A549 (cell line): ENCODE results near the gene MTFMT. TPM values are rescaled to one million over a fixed set of nuclear protein-coding genes. Genes with fewer than 3 reads are reported as not detected.

Source experiments
- ATAC-seq, 2 experiments: fragments of 200-7000 bp in 1 of 2; fragments of >200 bp in 1 of 2; cut with Nextera tagmentation in 1 of 2; cut with Tn5 transposase in 1 of 2; 3 replicates each; pipeline versions ENCODE4 v1.8.0 to v1.9.1; 2018 to 2020; ENCODE audit warnings: mild to moderate bottlenecking in 1 of 2, moderate library complexity in 1 of 2
- CTCF ChIA-PET: fragments of 300-600 bp; sonication (Branson Sonifier 250); formaldehyde crosslinking; extraction: SDS; loops from one replicate; lab custom pipeline; 2021; ENCODE audit warnings: antibody characterized with exemption, inconsistent platforms; lab: Yijun Ruan, JAX
- POLR2A ChIA-PET: fragments of 350-600 bp; formaldehyde crosslinking; extraction: SDS; loops from one replicate; lab custom pipeline; 2021; ENCODE audit warnings: antibody characterized with exemption, inconsistent platforms; lab: Yijun Ruan, JAX
- DNase-seq, 2 experiments: peaks; one replicate each; pipeline versions ENCODE4 v3.0.0 to v3.0.0-alpha.2; 2011 to 2016; ENCODE audit warnings: low read depth in 1 of 2, low spot score in 1 of 2
- FAIRE-seq: peaks from 2 replicates; lab custom pipeline; 2011; peaks lifted over from hg19 to GRCh38; lab: Jason Lieb, UNC
- H3K27ac ChIP-seq, 2 experiments: fragments of >200 bp; sonication (Bioruptor Twin); formaldehyde crosslinking; 3 replicates each; pipeline ENCODE4 v1.5.1; 2016 to 2017
- H3K4me1 ChIP-seq: fragments of >200 bp; sonication (Bioruptor Twin); formaldehyde crosslinking; 3 replicates; pipeline ENCODE4 v1.6.1; 2016
- H3K4me2 ChIP-seq: fragments of >200 bp; sonication (Bioruptor Twin); formaldehyde crosslinking; 3 replicates; pipeline ENCODE4 v1.6.1; 2016
- H3K4me3 ChIP-seq: fragments of >200 bp; sonication (Bioruptor Twin); formaldehyde crosslinking; 3 replicates; pipeline ENCODE4 v1.5.1; 2016
- H3K9me3 ChIP-seq: fragments of >200 bp; sonication (Bioruptor Twin); formaldehyde crosslinking; 3 replicates; pipeline ENCODE4 v1.6.1; 2016
- BHLHE40 ChIP-seq: IDR thresholded peaks from 2 replicates; pipeline ENCODE4 v1.6.1; 2012; ENCODE audit warnings: low read depth, low read length, inconsistent platforms
- CBX2 ChIP-seq: fragments of 200-600 bp; sonication (generic); IDR thresholded peaks from 2 replicates; pipeline ENCODE4 v1.6.1; 2016; ENCODE audit warnings: low read depth, mild to moderate bottlenecking, borderline replicate concordance
- ELK1 ChIP-seq: fragments of 150-350 bp; IDR thresholded peaks from 2 replicates; pipeline ENCODE4 v1.6.1; 2014; ENCODE audit warnings: low read depth, mild to moderate bottlenecking, low read length
- FOSL2 ChIP-seq, 2 experiments: fragments of 450-650 bp in 1 of 2; fragments of >200 bp in 1 of 2; sonication (Bioruptor Twin) in 1 of 2; formaldehyde crosslinking; IDR thresholded peaks; 2 replicates each; pipeline versions ENCODE4 v1.5.0 to v1.6.1; 2016 to 2020; ENCODE audit warnings: mild to moderate bottlenecking in 1 of 2, moderate library complexity in 1 of 2
- JUN ChIP-seq, 2 experiments: fragments of >200 bp; sonication (Bioruptor Twin); formaldehyde crosslinking; IDR thresholded peaks; 2 replicates in 1 of 2; 3 replicates in 1 of 2; pipeline ENCODE4 v1.6.1; 2016 to 2017
- KDM1A ChIP-seq: fragments of 200-600 bp; sonication (generic); IDR thresholded peaks from 2 replicates; pipeline ENCODE4 v1.6.1; 2016; ENCODE audit warnings: low read depth, mild to moderate bottlenecking
- KDM5A ChIP-seq: fragments of 200-600 bp; sonication (generic); IDR thresholded peaks from 2 replicates; pipeline ENCODE4 v1.6.1; 2016; ENCODE audit warnings: antibody characterized with exemption, mild to moderate bottlenecking
- MAFK ChIP-seq: fragments of 450-650 bp; IDR thresholded peaks from 2 replicates; pipeline ENCODE4 v1.6.1; 2014; ENCODE audit not compliant: partially characterized antibody
- MAZ ChIP-seq: fragments of 150-350 bp; IDR thresholded peaks from 2 replicates; pipeline ENCODE4 v1.6.1; 2014; ENCODE audit warnings: antibody characterized with exemption, low read depth, low read length, borderline replicate concordance
- MYC ChIP-seq: IDR thresholded peaks from 2 replicates; pipeline ENCODE4 v1.6.1; 2012; ENCODE audit warnings: mild to moderate bottlenecking, inconsistent platforms, low read length, improper control_type of control experiment, borderline replicate concordance
- NPAS2 ChIP-seq: fragments of 250-450 bp; sonication (Bioruptor Pico); IDR thresholded peaks from 2 replicates; pipeline ENCODE4 v1.8.0; 2022; ENCODE audit warnings: mild to moderate bottlenecking, moderate library complexity, borderline replicate concordance
- PHF8 ChIP-seq: fragments of 200-600 bp; sonication (generic); IDR thresholded peaks from 2 replicates; pipeline ENCODE4 v1.6.1; 2016; ENCODE audit warnings: low read depth, mild to moderate bottlenecking, antibody characterized with exemption, moderate library complexity, borderline replicate concordance
- POLR2A ChIP-seq: IDR thresholded peaks from 2 replicates; pipeline ENCODE4 v1.6.1; 2012; ENCODE audit warnings: mild to moderate bottlenecking, low read length
- RCOR1 ChIP-seq: fragments of 150-350 bp; IDR thresholded peaks from 2 replicates; pipeline ENCODE4 v1.6.1; 2014; ENCODE audit warnings: antibody characterized with exemption, low read length, low read depth
- TFCP2L1 ChIP-seq: fragments of 250-450 bp; sonication (Bioruptor Pico); IDR thresholded peaks from 2 replicates; pipeline ENCODE4 v1.5.0; 2021; ENCODE audit warnings: mild to moderate bottlenecking
- TP53 ChIP-seq: fragments of 250-450 bp; sonication (Bioruptor Pico); IDR thresholded peaks from 2 replicates; pipeline ENCODE4 v1.5.0; 2021; ENCODE audit warnings: mild to moderate bottlenecking, moderate library complexity
- ZNF302 ChIP-seq: fragments of 250-450 bp; sonication (Bioruptor Pico); IDR thresholded peaks from 2 replicates; pipeline ENCODE4 v1.9.0; 2021; ENCODE audit warnings: inconsistent platforms, mild to moderate bottlenecking, moderate library complexity
- WGBS: methylation state at CpG from one replicate; pipeline ENCODE4 v1.1.6; 2017; ENCODE audit errors: missing lambda C conversion rate; 5-methylcytosine and 5-hydroxymethylcytosine counted together
- polyA minus RNA-seq: library from RNA; depleted of rRNA, polyadenylated mRNA; stranded (reverse); fragments of >200 nt; gene quantifications from 2 replicates; pipeline ENCODE4 v1.2.3, GENCODE V29; 2011; rRNA and poly(A)+ RNA removed
- polyA plus RNA-seq, 4 experiments: library from polyadenylated mRNA; depleted of rRNA in 3 of 4; stranded (reverse); fragments of >200 nt; fragmentation: RNase III in 1 of 4; extraction: RNeasy Plus Mini Kit Qiagen cat#74134 plus additional on column Dnase treatment in 1 of 4; gene quantifications; 2 replicates in 3 of 4; 3 replicates in 1 of 4; pipeline ENCODE4 v1.2.3, GENCODE V29; 2011 to 2017
- TF ChIP-seq, protein P1 (sequence below): fragments of 250-450 bp; sonication (Bioruptor Pico); IDR thresholded peaks from 2 replicates; pipeline ENCODE4 v1.5.0; 2021; ENCODE audit warnings: mild to moderate bottlenecking, moderate library complexity, borderline replicate concordance
- TF ChIP-seq, protein P2 (sequence below): fragments of 250-450 bp; sonication (Bioruptor Pico); IDR thresholded peaks from 2 replicates; pipeline ENCODE4 v1.5.0; 2020; ENCODE audit warnings: low read depth, mild to moderate bottlenecking, moderate library complexity
- TF ChIP-seq, protein P3 (sequence below): IDR thresholded peaks from 2 replicates; pipeline ENCODE4 v1.6.1; 2012; ENCODE audit warnings: low read depth, borderline replicate concordance
- TF ChIP-seq, protein P4 (sequence below): IDR thresholded peaks from 2 replicates; pipeline ENCODE4 v1.6.1; 2012
- TF ChIP-seq, protein P5 (sequence below): fragments of >200 bp; sonication (Bioruptor Twin); formaldehyde crosslinking; IDR thresholded peaks from 3 replicates; pipeline ENCODE4 v1.5.1; 2016
- TF ChIP-seq, protein P6 (sequence below): fragments of >200 bp; sonication (Bioruptor Twin); formaldehyde crosslinking; IDR thresholded peaks from 3 replicates; pipeline ENCODE4 v1.6.1; 2016

The MTFMT gene
- polyA plus RNA-seq (2011; rRNA removed): 23.4 and 25.2 TPM in 2 replicates
- polyA plus RNA-seq (2012; cell fraction: cytosol; rRNA removed): 13.2 and 14.6 TPM in 2 replicates
- polyA plus RNA-seq (2012; cell fraction: nucleus; rRNA removed): 6.8 and 8.6 TPM in 2 replicates
- polyA plus RNA-seq (2017; fragmentation: RNase III; extraction: RNeasy Plus Mini Kit Qiagen cat#74134 plus additional on column Dnase treatment): 19.2 to 21.4 TPM (median 20.8 TPM) in 3 replicates
- polyA minus RNA-seq: 8.7 and 10.4 TPM in 2 replicates

- DNase-seq (peak; percentile 88 to 97), FAIRE-seq (no peak), ATAC-seq (peak; percentile 65 to 83)
- peaks cover 32% of the 10 kb centered on the region for H3K4me1 ChIP-seq
- H3K4me2 ChIP-seq: peak within 1 kb of the TSS; percentile 98
- CTCF ChIA-PET: interaction anchor here (0.8 to 8.0 kb wide), 2 partner anchors 50 to 298 kb away, joined by 3 to 254 read pairs; partner anchors contain the start of gene KBTBD13
- no peaks in the 10 kb centered on the region for H3K9me3 ChIP-seq
- TF ChIP-seq POLR2A (peak; percentile 99), JUN (IDR thresholded peaks at IDR 0.05) (peak; percentile 66 to 92; a peak in 3 of 5 replicates), NPAS2 (no peak), MAFK (no peak), KDM5A (0 out of 2 replicates have a peak, but pooled peaks have one; percentile 29), TP53 (CRISPR knock-in tag) (no peak), KDM1A (0 out of 2 replicates have a peak, but pooled peaks have one; percentile 58), MYC (peak; percentile 60), RCOR1 (no peak), BHLHE40 (no peak), PHF8 (peak; percentile 91), TFCP2L1 (CRISPR knock-in tag) (no peak), ZNF302 (CRISPR knock-in tag) (no peak), FOSL2 (IDR thresholded peaks at IDR 0.05) (no peak), FOSL2 (CRISPR knock-in tag; IDR thresholded peaks at IDR 0.05) (no peak), MAZ (no peak), ELK1 (no peak), CBX2 (no peak)
- TF ChIP-seq, protein P1, sequence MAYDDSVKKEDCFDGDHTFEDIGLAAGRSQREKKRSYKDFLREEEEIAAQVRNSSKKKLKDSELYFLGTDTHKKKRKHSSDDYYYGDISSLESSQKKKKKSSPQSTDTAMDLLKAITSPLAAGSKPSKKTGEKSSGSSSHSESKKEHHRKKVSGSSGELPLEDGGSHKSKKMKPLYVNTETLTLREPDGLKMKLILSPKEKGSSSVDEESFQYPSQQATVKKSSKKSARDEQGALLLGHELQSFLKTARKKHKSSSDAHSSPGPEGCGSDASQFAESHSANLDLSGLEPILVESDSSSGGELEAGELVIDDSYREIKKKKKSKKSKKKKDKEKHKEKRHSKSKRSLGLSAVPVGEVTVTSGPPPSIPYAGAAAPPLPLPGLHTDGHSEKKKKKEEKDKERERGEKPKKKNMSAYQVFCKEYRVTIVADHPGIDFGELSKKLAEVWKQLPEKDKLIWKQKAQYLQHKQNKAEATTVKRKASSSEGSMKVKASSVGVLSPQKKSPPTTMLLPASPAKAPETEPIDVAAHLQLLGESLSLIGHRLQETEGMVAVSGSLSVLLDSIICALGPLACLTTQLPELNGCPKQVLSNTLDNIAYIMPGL (CRISPR knock-in tag): peak; percentile 88; the same call in 1 of the 2 replicates
- TF ChIP-seq, protein P2, sequence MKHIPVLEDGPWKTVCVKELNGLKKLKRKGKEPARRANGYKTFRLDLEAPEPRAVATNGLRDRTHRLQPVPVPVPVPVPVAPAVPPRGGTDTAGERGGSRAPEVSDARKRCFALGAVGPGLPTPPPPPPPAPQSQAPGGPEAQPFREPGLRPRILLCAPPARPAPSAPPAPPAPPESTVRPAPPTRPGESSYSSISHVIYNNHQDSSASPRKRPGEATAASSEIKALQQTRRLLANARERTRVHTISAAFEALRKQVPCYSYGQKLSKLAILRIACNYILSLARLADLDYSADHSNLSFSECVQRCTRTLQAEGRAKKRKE (CRISPR knock-in tag): no peak
- TF ChIP-seq, protein P3, sequence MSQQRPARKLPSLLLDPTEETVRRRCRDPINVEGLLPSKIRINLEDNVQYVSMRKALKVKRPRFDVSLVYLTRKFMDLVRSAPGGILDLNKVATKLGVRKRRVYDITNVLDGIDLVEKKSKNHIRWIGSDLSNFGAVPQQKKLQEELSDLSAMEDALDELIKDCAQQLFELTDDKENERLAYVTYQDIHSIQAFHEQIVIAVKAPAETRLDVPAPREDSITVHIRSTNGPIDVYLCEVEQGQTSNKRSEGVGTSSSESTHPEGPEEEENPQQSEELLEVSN: no peak
- TF ChIP-seq, protein P4, sequence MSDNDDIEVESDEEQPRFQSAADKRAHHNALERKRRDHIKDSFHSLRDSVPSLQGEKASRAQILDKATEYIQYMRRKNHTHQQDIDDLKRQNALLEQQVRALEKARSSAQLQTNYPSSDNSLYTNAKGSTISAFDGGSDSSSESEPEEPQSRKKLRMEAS: peak; percentile 74
- TF ChIP-seq, protein P5, sequence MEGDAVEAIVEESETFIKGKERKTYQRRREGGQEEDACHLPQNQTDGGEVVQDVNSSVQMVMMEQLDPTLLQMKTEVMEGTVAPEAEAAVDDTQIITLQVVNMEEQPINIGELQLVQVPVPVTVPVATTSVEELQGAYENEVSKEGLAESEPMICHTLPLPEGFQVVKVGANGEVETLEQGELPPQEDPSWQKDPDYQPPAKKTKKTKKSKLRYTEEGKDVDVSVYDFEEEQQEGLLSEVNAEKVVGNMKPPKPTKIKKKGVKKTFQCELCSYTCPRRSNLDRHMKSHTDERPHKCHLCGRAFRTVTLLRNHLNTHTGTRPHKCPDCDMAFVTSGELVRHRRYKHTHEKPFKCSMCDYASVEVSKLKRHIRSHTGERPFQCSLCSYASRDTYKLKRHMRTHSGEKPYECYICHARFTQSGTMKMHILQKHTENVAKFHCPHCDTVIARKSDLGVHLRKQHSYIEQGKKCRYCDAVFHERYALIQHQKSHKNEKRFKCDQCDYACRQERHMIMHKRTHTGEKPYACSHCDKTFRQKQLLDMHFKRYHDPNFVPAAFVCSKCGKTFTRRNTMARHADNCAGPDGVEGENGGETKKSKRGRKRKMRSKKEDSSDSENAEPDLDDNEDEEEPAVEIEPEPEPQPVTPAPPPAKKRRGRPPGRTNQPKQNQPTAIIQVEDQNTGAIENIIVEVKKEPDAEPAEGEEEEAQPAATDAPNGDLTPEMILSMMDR: peak; percentile 18; the same call in 1 of the 3 replicates
- TF ChIP-seq, protein P6, sequence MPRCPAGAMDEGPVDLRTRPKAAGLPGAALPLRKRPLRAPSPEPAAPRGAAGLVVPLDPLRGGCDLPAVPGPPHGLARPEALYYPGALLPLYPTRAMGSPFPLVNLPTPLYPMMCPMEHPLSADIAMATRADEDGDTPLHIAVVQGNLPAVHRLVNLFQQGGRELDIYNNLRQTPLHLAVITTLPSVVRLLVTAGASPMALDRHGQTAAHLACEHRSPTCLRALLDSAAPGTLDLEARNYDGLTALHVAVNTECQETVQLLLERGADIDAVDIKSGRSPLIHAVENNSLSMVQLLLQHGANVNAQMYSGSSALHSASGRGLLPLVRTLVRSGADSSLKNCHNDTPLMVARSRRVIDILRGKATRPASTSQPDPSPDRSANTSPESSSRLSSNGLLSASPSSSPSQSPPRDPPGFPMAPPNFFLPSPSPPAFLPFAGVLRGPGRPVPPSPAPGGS: peak; percentile 93
- TF ChIP-seq, all 56 proteins: peak for 10
- Histone ChIP-seq H3K4me3 (peak within 1 kb of the TSS; percentile 73), H3K27ac (peak within 1 kb of the TSS; percentile 93 to 96)
- POLR2A ChIA-PET: no interaction called here
- WGBS: 2% methylated on average over 37 of the region's 73 CpGs
These were observed at the start of gene MTFMT for GRCh38 chr15:65028921-65029735. Gene MTFMT, minus strand, starts transcription at chr15:65029639. Its CDS starts 26 bp downstream, at chr15:65029613.
